Vagina (tissue), 2 donors: ENCODE results near the gene BCAS3. TPM values are rescaled to one million over a fixed set of nuclear protein-coding genes. Genes with fewer than 3 reads are reported as not detected.
A peak's percentile ranks its signal among the peaks of the same experiment; 100 is the strongest.

Source experiments
- DNase-seq, 2 donors: peaks; one replicate each; pipeline ENCODE4 v3.0.0-alpha.2; 2017; ENCODE audit errors: extremely low spot score in 2 of 2
- H3K27ac ChIP-seq: fragments of 200-600 bp; sonication (generic); one replicate; pipeline ENCODE4 v1.5.1; 2019
- H3K27me3 ChIP-seq: fragments of 200-600 bp; sonication (generic); one replicate; pipeline ENCODE4 v1.5.1; 2019
- H3K36me3 ChIP-seq, 2 donors: fragments of 200-600 bp; sonication (generic); one replicate each; pipeline ENCODE4 v1.5.1; 2017 to 2019
- H3K4me1 ChIP-seq: fragments of 200-600 bp; sonication (generic); one replicate; pipeline ENCODE4 v1.5.1; 2019
- H3K4me3 ChIP-seq, 2 donors: fragments of 200-600 bp; sonication (generic); 1 replicate in 1 of 2; 2 replicates in 1 of 2; pipeline ENCODE4 v1.5.1; 2016 to 2019
- H3K9me3 ChIP-seq: fragments of 200-600 bp; sonication (generic); one replicate; pipeline ENCODE4 v1.5.1; 2019
- POLR2A ChIP-seq, 2 donors: fragments of 450-650 bp; IDR thresholded peaks; one replicate each; pipeline ENCODE4 v1.6.1; 2017; ENCODE audit warnings: antibody characterized with exemption in 2 of 2, mild to moderate bottlenecking in 2 of 2, moderate library complexity in 2 of 2
- POLR2AphosphoS5 ChIP-seq, 2 donors: sonication (generic); formaldehyde crosslinking; IDR thresholded peaks; one replicate each; pipeline ENCODE4 v1.9.0; 2017; ENCODE audit warnings: antibody characterized with exemption in 2 of 2, mild to moderate bottlenecking in 2 of 2, low read depth in 1 of 2; ENCODE audit not compliant: insufficient read depth in 1 of 2
- intact Hi-C: fragments of 100-400 bp; cut with DNase I; formaldehyde crosslinking; loops from one replicate; pipeline ENCODE4 v1.15.1; 2023
- total RNA-seq: library from RNA; depleted of rRNA; stranded (reverse); fragments of >200 nt; gene quantifications from one replicate; pipeline ENCODE4 v1.2.3, GENCODE V29; 2016
- TF ChIP-seq, protein P1 (sequence below), 3 experiments: fragments of 450-650 bp in 2 of 3; fragments of 200-600 bp in 1 of 3; sonication (generic) in 1 of 3; IDR thresholded peaks; one replicate each; pipeline ENCODE4 v1.5.1; 2017 to 2019; ENCODE audit warnings: antibody characterized with exemption in 3 of 3, mild to moderate bottlenecking in 2 of 3, moderate library complexity in 2 of 3

Gene BCAS3
- total RNA-seq, 1 donor from 2014 or later, result 33.1 TPM

DNA sequence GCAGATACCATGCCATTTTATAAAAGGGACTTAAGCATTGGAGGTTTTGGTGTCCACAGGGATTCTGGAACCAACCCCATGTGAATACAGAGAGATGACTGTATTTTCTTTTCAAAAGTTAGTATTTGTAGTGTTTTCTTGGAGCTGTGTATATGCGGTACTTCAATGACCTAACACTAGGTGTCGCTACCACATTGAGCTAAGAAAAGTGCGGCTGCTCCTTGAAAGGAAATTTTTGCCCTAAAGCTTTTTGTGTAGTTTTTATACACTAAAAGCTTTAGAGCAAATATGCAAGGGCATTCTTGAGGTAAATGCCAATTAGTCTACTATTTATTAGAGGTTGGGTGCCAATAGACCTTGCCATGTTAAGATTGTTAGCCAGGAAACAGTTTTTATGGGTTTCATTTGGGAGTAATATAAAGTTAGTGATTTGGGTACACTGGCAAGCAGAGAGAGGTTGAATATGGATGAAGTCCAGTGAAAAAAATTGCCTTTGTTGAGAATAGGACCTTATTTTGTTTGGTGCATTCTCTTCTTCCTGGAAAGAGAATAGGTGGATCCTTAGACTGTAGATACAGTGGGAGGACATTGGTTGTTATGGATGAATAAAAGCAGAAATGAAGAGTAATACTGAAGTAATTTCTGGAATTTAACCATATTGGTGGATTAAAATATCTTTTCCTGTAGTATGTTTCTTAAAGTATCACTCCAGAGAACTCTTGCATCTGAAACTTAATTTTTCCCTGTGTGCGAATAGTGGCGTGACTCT, 43.3 kb downstream of the BCAS3 start:
- TF ChIP-seq, protein P1, sequence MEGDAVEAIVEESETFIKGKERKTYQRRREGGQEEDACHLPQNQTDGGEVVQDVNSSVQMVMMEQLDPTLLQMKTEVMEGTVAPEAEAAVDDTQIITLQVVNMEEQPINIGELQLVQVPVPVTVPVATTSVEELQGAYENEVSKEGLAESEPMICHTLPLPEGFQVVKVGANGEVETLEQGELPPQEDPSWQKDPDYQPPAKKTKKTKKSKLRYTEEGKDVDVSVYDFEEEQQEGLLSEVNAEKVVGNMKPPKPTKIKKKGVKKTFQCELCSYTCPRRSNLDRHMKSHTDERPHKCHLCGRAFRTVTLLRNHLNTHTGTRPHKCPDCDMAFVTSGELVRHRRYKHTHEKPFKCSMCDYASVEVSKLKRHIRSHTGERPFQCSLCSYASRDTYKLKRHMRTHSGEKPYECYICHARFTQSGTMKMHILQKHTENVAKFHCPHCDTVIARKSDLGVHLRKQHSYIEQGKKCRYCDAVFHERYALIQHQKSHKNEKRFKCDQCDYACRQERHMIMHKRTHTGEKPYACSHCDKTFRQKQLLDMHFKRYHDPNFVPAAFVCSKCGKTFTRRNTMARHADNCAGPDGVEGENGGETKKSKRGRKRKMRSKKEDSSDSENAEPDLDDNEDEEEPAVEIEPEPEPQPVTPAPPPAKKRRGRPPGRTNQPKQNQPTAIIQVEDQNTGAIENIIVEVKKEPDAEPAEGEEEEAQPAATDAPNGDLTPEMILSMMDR (IDR thresholded peaks at IDR 0.05), result peak; percentile 64 to 72 (median 71)
- no peak for TF ChIP-seq POLR2A (IDR thresholded peaks at IDR 0.05)
- TF ChIP-seq POLR2AphosphoS5 (IDR thresholded peaks at IDR 0.05; ENCODE audit: insufficient read depth in 1 of 2, low read depth in 1 of 2), result no peak
- no peaks in the 10 kb centered on the region for H3K4me1 ChIP-seq
- intact Hi-C loops, result no loop called here
- DNase-seq, result no peak
- H3K27me3 ChIP-seq, result no peaks in the 10 kb centered on the region
- H3K4me3 ChIP-seq, result no peak overlapping the region
- H3K9me3 ChIP-seq, result no peaks in the 10 kb centered on the region
- H3K27ac ChIP-seq, result no peak overlapping the region
- no peaks in the 10 kb centered on the region for H3K36me3 ChIP-seq

GRCh38 chr17:60724647-60725046, 47.0 kb downstream of the BCAS3 start:
- intact Hi-C loops, result no loop called here

DNA sequence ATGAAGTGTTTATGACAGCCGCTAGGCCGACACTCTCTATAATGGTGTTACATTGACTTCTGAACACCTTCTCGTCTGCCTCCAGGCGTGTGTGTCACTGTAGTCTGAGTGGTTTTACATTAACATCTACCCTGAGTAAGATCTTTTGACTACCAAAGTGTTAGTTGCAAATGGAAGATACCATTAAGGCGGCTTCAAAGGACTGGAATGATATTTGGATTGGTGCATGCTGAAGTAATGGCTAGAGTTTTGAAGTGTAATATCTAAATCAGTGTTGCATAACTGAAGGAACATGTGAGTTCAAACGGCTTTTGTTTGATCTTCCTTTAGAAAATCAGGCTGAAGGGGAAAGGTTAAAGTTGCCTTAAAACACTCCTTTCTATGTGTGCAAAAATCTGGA, 52.2 kb downstream of the BCAS3 start:
- H3K36me3 ChIP-seq, result no peaks in the 10 kb centered on the region
- no peak overlapping the region for H3K4me3 ChIP-seq
- TF ChIP-seq, protein P1 (IDR thresholded peaks at IDR 0.05), result no peak
- no peak for TF ChIP-seq POLR2A (IDR thresholded peaks at IDR 0.05)
- no peak for TF ChIP-seq POLR2AphosphoS5 (IDR thresholded peaks at IDR 0.05; ENCODE audit: insufficient read depth in 1 of 2, low read depth in 1 of 2)
- intact Hi-C loops, result no loop called here
- no peaks in the 10 kb centered on the region for H3K4me1 ChIP-seq
- DNase-seq, result no peak
- no peaks in the 10 kb centered on the region for H3K9me3 ChIP-seq
- no peaks in the 10 kb centered on the region for H3K27me3 ChIP-seq
- no peak overlapping the region for H3K27ac ChIP-seq

More at GRCh38 chr17:60724647-60725046, 47.0 kb downstream of the BCAS3 start:
- Histone ChIP-seq H3K27ac (no peak overlapping the region), H3K27me3 (no peaks in the 10 kb centered on the region), H3K4me1 (no peaks in the 10 kb centered on the region), H3K36me3 (no peaks in the 10 kb centered on the region), H3K4me3 (no peak overlapping the region), H3K9me3 (no peaks in the 10 kb centered on the region)
- DNase-seq, result no peak
- TF ChIP-seq, protein P1 (IDR thresholded peaks at IDR 0.05), result no peak
- TF ChIP-seq POLR2A (IDR thresholded peaks at IDR 0.05), result no peak
- no peak for TF ChIP-seq POLR2AphosphoS5 (IDR thresholded peaks at IDR 0.05; ENCODE audit: insufficient read depth in 1 of 2, low read depth in 1 of 2)

DNA sequence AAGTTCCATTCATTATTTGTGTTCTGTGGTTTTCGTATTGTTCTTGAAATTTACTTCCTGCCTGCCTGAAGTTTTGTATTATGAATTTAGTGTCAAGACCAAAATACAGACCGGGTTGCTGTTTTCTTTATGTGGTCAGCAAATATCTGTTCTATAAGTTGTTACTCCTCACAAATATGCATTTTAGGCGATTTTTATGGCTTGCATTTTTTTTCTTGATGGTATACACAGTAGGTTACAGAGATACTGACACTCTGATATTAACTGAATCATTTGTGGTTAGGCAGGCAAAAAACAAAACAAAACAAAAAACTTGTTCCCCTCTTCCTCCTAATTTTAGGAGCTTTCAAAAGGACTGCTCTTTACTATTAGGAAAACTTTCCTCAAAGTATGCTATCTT, 52.6 kb downstream of the BCAS3 start:
- no peaks in the 10 kb centered on the region for H3K27me3 ChIP-seq
- DNase-seq, result no peak
- H3K27ac ChIP-seq, result no peak overlapping the region
- no peaks in the 10 kb centered on the region for H3K9me3 ChIP-seq
- TF ChIP-seq, protein P1 (IDR thresholded peaks at IDR 0.05), result no peak
- no peak for TF ChIP-seq POLR2AphosphoS5 (IDR thresholded peaks at IDR 0.05; ENCODE audit: insufficient read depth in 1 of 2, low read depth in 1 of 2)
- TF ChIP-seq POLR2A (IDR thresholded peaks at IDR 0.05), result no peak
- H3K4me1 ChIP-seq, result no peaks in the 10 kb centered on the region
- no peak overlapping the region for H3K4me3 ChIP-seq
- intact Hi-C loops, result no loop called here
- H3K36me3 ChIP-seq, result no peaks in the 10 kb centered on the region

- intact Hi-C loops, result no loop called here
- Histone ChIP-seq H3K9me3 (no peaks in the 10 kb centered on the region), H3K36me3 (no peaks in the 10 kb centered on the region), H3K27ac (no peak overlapping the region), H3K4me3 (no peak overlapping the region), H3K27me3 (no peaks in the 10 kb centered on the region), H3K4me1 (no peaks in the 10 kb centered on the region)
- TF ChIP-seq, protein P1 (IDR thresholded peaks at IDR 0.05), result no peak
- TF ChIP-seq POLR2AphosphoS5 (IDR thresholded peaks at IDR 0.05; ENCODE audit: insufficient read depth in 1 of 2, low read depth in 1 of 2), result no peak
- TF ChIP-seq POLR2A (IDR thresholded peaks at IDR 0.05), result no peak
- DNase-seq, result no peak
These were observed 60.6 kb downstream of the BCAS3 start for GRCh38 chr17:60738287-60738686.
